ENCODE measurements around the gene ERBB3. TPM values are rescaled to one million over a fixed set of nuclear protein-coding genes. Genes with fewer than 3 reads are reported as not detected.

ERBB3 gene
- total and polyA plus RNA-seq, 2 of the 8 experiments (the other 6 are each of a cell fraction or from before 2014, with no cell fraction given), result 33.9 to 52.4 TPM

GRCh38 chr12:56152132-56152755, 72.3 kb downstream of the ERBB3 start, which contains the start of gene MYL6B (continued):
- TF ChIP-seq SIN3A (conservative IDR thresholded peaks at IDR 0.05 in 1 of 2, IDR thresholded peaks at IDR 0.05 in 1 of 2; ENCODE audit: low read depth in 1 of 2, low read length in 2 of 2) (peak in 1 of 2 experiments; percentile 88; a peak in 2 of 4 replicates), CHD1 (IDR thresholded peaks at IDR 0.05; ENCODE audit: low read depth, low read length) (no peak), FOSL1 (IDR thresholded peaks at IDR 0.05; ENCODE audit: insufficient read depth, low read depth, low read length) (no peak), BCL11A (IDR thresholded peaks at IDR 0.05; ENCODE audit: low read depth in 2 of 2, low read length in 2 of 2) (no peak), EGR1 (IDR thresholded peaks at IDR 0.05; ENCODE audit: borderline replicate concordance, low read depth, low read length) (no peak), GABPA (IDR thresholded peaks at IDR 0.05; ENCODE audit: borderline replicate concordance, insufficient read depth, low read length) (peak; percentile 45; the same call in 1 of the 2 replicates), KDM1A (IDR thresholded peaks at IDR 0.05; ENCODE audit: borderline replicate concordance, low read length) (no peak), CBX5 (IDR thresholded peaks at IDR 0.05; ENCODE audit: low read depth, low read length) (no peak), ASH2L (IDR thresholded peaks at IDR 0.05; ENCODE audit: low read length) (peak; percentile 35), POU5F1 (IDR thresholded peaks at IDR 0.05; ENCODE audit: low read depth, low read length) (no peak), JUND (IDR thresholded peaks at IDR 0.05; ENCODE audit: low read length) (peak; percentile 54; the same call in 1 of the 2 replicates), POLR2AphosphoS5 (IDR thresholded peaks at IDR 0.05; ENCODE audit: low read depth, low read length) (peak; percentile 87), MAX (IDR thresholded peaks at IDR 0.05) (no peak), BACH1 (IDR thresholded peaks at IDR 0.05; ENCODE audit: low read length) (no peak), CREB1 (IDR thresholded peaks at IDR 0.05) (peak; percentile 70; the same call in 1 of the 2 replicates), KDM4A (IDR thresholded peaks at IDR 0.05; ENCODE audit: low read depth, low read length, severe bottlenecking) (peak; percentile 46), TEAD4 (IDR thresholded peaks at IDR 0.05; ENCODE audit: low read depth, low read length) (no peak), USF2 (IDR thresholded peaks at IDR 0.05; ENCODE audit: low read length) (no peak), PHF8 (conservative IDR thresholded peaks at IDR 0.05; ENCODE audit: low read depth, low read length) (peak; percentile 66), MAFK (IDR thresholded peaks at IDR 0.05; ENCODE audit: low read depth, low read length) (no peak), SUZ12 (IDR thresholded peaks at IDR 0.05; ENCODE audit: low read length) (no peak), RBBP5 (IDR thresholded peaks at IDR 0.05; ENCODE audit: borderline replicate concordance, low read depth, low read length) (no peak), TAF1 (IDR thresholded peaks at IDR 0.05; ENCODE audit: low read depth, low read length) (peak; percentile 77)
- TF ChIP-seq, protein P1, sequence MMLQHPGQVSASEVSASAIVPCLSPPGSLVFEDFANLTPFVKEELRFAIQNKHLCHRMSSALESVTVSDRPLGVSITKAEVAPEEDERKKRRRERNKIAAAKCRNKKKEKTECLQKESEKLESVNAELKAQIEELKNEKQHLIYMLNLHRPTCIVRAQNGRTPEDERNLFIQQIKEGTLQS (IDR thresholded peaks at IDR 0.05; ENCODE audit: insufficient read depth, low read depth, low read length), result no peak

Data from H1 (cell line).